ENCODE results near the gene TPRX1.
"Not testable (repeated sequence)": the region's sequence is repeated elsewhere in the genome, so short reads cannot be mapped to it uniquely, and the experiment has no call there.

The TPRX1 gene

GRCh38 chr19:47766359-47766620, 38.1 kb downstream of the TPRX1 start:
- no peak for DNase-seq

GRCh38 chr19:47765523-47766358, 38.6 kb downstream of the TPRX1 start:
- peak; percentile 77 for DNase-seq

GRCh38 chr19:47764705-47765104, 39.6 kb downstream of the TPRX1 start:
- not testable (repeated sequence) for DNase-seq

GRCh38 chr19:47762615-47763308, 41.6 kb downstream of the TPRX1 start:
- DNase-seq = no peak

- no peak for DNase-seq
Observed at GRCh38 chr19:47762151-47762550, 42.2 kb downstream of the TPRX1 start.

GRCh38 chr19:47761566-47761965, 42.8 kb downstream of the TPRX1 start:
- no peak for DNase-seq

GRCh38 chr19:47760632-47760999, 43.7 kb downstream of the TPRX1 start:
- DNase-seq = no peak

GRCh38 chr19:47758443-47758804, 45.9 kb downstream of the TPRX1 start:
- no peak for DNase-seq

GRCh38 chr19:47757617-47758442, 46.5 kb downstream of the TPRX1 start:
- no peak for DNase-seq

- DNase-seq = no peak
Observed at GRCh38 chr19:47756953-47757608, 47.3 kb downstream of the TPRX1 start.

- no peak for DNase-seq
Observed at GRCh38 chr19:47756627-47756929, 47.8 kb downstream of the TPRX1 start.

GRCh38 chr19:47755762-47756626, 48.4 kb downstream of the TPRX1 start:
- DNase-seq = no peak

GRCh38 chr19:47755065-47755761, 49.1 kb downstream of the TPRX1 start:
- no peak for DNase-seq

- no peak for DNase-seq
Observed at GRCh38 chr19:47754206-47755064, 49.9 kb downstream of the TPRX1 start.

- no peak for DNase-seq
Observed at GRCh38 chr19:47752440-47753211, 51.7 kb downstream of the TPRX1 start.
